Activated CD4-positive, alpha-beta T cell treated with anti-CD3 and anti-CD28 coated beads for 24 hours (primary cell): Measurements from ENCODE around the gene DDC.
"Not testable (repeated sequence)": the region's sequence is repeated elsewhere in the genome, so short reads cannot be mapped to it uniquely, and the experiment has no call there.

Source experiments
- DNase-seq, 2 donors: peaks; one replicate each; pipeline ENCODE4 v3.0.0-alpha.2; 2020; ENCODE audit warnings: low read depth in 2 of 2

The DDC gene

GRCh38 chr7:50528266-50529092, 36.7 kb downstream of the DDC start:
- DNase-seq = no peak

DNA sequence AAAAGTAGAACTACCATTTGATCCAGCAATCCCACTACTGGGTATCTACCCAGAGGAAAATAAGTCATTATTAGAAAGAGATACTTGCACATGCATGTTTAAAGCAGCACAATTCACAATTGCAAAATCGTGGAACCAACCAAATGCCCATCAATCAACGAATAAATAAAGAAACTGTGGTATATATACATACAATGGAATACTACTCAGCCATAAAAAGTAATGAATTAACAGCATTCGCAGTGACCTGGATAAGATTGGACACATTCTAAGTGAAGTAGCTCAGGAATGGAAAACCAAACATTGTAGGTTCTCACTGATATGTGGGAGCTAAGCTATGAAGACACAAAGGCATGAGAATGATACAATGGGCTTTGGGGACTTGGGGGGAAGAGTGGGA, 45.9 kb downstream of the DDC start:
- DNase-seq = not testable (repeated sequence)

DNA sequence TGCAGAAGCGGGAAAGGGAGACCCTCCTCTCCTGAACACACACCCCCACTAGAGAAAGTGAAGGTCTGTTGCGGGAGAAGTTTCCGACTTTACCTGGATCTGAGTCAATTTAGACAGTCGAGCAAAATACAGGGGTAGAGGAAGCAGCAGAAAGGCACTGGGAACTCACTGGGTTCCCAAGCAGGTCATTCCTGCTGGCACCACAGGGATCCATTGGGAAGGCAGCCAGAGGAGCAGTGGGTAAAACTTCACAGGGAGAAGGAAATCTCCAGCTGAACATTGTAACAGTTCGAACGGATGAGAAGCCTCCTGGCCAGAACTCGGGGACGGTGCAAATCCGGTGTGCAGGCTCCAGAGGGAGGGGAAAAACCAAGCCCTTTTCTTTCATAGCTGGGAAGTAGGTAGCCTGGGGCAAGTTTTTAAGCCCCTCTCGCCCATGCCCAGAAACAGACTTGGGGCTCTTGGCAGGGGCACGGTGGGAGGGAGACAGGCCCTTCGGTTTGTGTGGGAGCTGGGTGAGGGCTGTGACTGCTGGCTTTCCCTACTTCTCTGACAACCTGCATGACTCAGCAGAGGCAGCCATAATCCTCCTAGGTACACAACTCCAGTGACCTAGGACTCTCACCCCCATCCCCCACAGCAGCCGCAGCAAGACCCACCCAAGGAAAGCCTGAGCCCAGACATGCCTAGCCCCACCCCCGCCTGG, 51.9 kb downstream of the DDC start:
- no peak for DNase-seq

DNA sequence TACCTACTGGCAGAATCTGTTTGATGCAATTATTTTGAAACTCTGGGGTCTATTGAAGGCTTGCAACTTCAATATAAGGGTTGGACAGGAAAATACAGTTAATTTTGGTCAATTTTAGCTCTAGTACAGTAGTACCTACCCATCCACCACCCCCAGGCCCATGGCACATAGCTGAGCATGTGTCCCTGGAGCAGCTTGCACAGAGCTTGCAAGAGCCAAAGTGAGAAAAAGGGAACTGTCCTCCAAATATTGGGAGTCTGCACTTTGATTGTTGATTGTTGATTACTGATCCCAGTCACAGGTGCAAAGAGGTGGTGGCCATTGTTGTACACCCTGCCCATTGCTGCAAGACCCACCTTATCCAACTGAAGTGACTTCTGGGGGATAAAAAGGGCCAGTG, 52.8 kb downstream of the DDC start:
- DNase-seq = no peak

DNA sequence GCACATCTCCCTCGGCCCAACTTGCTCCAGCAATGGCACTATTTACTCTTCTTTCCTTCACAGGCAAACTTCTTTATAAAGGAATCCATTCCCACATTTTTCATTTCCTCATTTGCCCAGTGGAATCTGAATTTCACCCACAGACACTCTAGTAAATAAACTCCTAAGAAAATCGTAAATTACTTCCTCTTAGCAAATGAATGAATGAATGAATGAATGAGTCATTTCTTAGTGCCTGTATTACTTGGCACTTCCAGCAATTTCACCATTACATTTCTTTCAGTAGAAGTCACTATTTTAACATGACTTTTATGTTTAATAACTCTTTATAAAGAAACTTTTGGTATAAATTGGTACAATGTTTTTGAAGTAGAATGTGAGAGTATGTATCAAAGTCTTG, 55.7 kb downstream of the DDC start:
- no peak for DNase-seq

DNA sequence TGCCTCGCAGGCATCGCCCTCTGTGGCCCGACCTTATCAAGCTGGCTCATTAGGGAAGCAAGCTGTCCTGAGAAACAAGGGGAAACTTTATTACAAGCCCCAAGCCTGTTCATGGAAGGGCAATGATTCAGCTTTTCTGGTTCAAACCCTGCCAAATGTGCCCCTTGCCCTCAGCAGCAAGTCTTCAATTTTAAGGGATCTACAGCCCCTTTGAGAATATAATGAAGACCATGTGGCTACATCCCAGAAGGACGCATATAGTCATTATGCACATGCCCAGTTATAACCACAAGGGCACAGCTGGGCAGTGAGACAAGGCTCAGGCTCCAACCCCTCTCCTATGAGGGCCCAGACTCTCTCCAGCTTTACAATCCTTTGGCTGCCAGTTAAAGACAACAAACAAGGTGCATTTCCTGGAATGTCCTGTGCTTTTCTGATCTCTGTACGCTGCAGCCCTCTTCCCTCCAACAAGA, 56.7 kb downstream of the DDC start:
- no peak for DNase-seq

DNA sequence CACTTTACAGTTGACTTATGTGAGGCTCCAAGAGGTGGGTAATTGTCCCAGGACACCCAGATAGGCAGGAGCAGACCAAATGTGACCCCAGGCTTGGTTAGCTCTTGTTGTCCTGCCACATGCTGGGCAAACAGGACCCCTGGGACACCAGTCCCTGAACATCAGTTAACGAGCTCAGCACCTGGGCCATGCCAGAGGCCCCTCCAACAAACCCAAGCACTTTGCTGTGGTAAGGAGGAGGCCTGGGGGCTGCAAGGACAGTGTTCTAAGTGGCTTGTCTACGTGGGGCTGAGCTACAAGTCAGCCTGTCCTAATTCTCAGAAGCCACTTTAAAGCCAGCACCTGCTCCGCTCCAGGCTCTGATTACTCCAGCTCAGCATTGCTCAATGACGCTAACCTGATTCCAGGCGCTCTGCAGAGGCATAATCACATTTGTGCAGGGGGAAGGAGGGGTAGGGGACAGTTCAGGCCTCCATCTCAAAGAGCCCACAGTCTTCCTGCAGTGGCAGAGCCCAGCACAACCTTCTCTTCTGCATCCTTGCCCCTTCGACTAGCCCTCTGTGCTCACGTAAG, 57.2 kb downstream of the DDC start:
- no peak for DNase-seq

DNA sequence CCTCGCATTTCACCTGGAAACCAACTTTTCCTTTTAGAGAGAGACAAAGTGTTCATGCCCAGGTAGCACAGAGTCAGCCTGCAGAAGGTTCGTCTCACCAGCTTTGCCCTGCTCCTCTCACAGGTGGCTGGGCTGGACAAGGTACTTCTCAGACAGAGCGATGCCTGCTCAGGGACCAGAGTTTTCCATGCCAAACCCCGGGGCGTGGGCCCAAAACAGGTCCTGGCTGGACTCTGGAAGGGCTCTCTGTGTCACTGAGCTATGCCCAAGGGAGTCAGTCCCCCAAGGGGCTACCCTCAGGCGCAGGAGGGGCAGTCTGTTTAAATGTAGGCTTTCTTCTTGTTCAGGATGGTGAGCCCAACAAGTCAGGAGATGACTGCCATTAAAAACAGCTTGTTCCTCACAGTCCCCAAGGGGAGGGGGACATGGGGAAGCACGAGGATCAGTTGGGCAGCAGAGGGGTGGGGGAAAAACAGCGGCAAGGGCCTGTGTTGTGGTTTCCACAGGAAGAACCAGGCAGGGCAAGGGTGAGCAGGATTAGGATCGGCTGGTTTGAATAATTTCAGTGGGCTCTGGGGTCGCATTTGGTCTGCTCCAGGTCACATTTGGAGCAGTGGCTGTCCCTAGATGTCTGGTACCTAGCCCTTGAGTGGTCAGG, 59.5 kb downstream of the DDC start:
- DNase-seq = no peak

GRCh38 chr7:50504646-50505546, 60.3 kb downstream of the DDC start:
- no peak for DNase-seq

DNA sequence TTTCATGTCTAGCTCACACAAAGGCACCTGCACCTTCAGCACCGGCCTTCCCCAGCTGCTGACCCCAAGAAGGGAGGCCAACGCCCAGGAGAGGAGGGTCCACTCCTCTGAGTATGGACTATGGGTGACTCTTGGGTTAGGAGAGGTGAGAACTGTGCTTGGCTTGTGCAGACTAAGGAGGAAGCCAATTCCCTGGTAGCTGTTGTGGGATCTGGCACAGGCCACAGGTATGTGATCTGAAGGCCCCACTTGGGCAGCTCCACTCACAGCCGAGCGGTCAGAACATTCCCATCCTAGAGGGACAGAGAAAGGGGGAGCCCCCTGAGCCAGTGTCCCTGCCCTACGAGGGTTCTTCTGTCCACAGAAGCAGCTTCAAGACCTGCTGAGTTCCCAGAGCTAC, 62.3 kb downstream of the DDC start:
- DNase-seq = no peak

DNA sequence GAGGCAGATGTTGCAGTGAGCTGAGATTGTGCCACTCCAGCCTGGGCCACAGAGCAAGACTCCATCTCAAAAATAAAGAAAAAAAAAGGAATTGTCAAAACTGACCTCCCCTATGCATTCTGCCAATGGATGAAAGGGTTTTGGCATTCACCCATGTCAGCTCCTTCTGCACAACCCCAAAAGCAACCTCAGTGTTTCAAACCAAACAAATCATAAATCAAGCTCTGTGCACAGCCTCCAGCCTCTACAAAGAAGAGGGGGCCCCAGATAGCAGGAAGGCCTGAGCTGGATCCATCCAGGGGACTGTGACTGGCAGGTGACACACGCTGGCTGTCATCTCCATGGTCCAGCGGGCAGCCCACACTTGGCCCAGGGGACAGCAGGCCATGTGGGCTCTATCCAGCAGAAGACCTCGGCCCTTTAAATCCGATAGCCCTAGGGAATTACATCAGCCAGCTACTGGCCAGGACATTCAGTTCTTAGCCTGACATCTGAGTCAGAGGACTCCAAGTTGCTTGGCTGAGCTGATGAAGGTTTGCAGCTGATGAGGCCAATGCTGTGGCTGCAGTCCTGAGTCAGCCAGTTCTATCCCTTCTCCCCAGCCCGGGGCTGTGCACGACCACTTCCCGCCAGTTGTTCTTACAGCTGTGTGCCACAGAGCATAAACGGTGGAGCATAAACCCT, 63.1 kb downstream of the DDC start:
- DNase-seq = no peak

DNA sequence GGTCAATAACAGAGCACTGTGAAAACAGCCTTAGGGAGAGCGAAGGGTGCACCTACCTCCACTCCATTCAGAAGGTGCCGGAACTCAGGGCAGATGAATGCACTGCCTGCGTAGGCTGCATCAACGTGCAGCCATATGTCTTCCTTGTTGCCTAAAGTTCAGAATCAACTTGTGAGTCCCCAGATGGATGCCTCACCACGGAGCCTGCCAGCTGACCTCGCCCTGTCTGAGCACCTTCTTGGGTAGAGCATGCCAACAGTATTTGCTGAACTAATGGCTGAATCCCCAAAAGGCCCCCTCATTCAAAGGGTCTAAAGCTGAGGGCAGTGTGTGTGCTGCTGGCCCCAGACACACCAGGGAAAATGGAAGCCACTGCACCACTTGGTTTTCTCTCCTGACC, 66.1 kb downstream of the DDC start:
- DNase-seq = no peak

GRCh38 chr7:50497968-50498367, 67.2 kb downstream of the DDC start:
- no peak for DNase-seq

DNA sequence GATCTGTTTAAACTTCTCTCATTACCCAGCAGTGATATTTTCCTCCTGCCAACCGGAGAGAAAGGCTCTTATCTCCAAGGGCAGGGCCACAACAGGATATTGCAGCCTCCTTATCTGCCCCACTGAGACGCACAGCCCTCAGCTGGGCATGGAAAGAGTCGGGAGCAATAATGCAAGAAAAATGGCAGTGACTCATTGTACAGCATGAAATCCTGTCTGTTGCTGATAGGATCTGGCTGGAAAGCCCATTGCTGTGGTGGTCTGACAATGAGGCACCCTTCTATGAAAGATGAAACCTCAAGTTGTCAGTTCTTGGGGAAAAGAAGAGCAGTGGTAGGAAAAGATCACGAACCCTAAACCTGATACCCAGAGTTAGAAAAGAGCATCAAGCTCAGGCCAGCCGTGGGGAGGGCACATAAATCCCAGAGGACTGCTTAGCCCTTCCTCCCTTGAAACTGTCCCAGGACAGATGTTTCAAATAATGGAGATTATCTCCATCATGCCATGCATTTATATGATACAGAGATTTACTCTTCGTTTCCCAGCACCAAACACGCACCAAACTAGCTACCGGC, 68.0 kb downstream of the DDC start:
- no peak for DNase-seq

DNA sequence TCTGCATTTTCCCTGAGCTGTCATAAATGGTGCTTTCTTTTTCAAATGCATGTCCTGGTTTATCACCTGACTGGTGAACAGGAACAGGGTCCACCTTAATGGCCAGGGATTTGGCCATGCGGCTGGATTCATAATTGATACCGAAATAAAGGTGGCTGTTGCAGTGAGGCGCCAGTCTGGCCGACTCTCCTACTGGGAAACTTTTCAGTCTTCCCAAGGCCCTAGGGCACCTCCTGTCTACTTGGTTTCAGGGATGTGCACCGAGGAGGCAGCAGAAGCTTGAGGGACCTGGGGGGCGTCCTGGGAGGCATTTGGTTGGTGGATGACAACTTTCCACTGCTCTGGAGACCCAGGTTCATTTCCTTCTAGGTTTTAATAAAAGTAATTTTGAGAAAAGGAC, 68.6 kb downstream of the DDC start:
- no peak for DNase-seq

GRCh38 chr7:50495746-50496145, 69.5 kb downstream of the DDC start:
- no peak for DNase-seq

GRCh38 chr7:50492770-50493519, 72.3 kb downstream of the DDC start:
- DNase-seq = no peak

DNA sequence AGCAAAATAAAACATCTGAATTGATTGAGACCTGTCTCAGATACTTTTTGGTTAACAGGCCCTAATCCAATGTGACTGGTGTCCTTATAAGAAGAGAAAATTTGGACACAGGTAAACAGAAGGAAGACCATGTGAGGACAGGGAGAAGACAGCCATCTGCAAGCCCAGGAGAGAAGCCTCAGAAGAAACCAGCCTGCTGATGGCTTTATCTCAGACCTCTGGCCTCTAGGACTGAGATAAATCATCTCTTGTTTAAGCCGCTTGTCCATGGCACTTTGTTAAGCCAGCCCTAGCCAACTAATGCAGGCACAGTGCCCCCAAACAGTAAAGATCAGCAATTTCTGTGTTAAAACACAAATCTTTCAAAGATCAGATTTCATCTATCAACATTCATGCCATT, 73.3 kb downstream of the DDC start:
- DNase-seq = no peak

DNA sequence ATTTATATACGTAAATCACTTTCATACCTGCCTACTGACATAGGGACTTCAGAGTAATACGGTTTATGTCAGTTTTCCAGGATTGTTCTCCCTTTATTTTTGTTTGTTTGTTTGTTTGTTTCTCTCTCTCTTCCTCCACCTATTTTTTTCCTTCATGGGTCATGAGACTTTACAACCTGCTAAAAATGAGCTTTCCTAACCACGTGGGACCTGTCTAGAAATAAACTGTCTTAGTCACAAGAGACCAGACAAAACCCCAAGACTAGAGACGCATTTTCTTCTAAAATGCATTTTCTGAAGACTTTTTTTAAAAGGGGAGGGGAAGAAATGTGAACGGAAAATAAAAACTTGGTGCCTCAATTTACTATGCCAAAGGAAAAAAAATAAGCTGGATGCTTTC, 74.0 kb downstream of the DDC start:
- DNase-seq = no peak

DNA sequence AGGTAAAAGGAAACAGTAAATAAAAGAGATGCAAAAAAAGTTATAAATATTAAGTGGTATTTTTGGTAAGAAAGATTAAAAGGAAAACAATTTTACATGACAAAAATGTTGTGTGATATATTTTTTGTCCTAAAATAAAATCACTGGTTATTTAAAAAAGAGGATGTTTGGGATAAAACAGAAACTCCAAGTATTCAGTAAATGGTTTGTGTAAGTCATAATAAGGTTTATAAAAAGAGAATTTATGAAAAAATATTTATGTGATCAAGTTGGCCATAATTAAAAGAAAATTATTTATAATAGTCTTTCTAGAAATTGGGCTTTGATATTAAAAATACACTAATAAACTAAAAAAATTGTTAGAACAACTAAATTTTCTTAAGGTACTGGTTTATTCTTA, 76.8 kb downstream of the DDC start:
- DNase-seq = no peak
